ENCODE measurements around the gene MAF. TPM values are rescaled to one million over a fixed set of nuclear protein-coding genes. Genes with fewer than 3 reads are reported as not detected.

Gene MAF
- polyA plus RNA-seq, 1 donor (not counting 4 experiments of a cell fraction or from before 2014, with no cell fraction given): 8.2 TPM

DNA sequence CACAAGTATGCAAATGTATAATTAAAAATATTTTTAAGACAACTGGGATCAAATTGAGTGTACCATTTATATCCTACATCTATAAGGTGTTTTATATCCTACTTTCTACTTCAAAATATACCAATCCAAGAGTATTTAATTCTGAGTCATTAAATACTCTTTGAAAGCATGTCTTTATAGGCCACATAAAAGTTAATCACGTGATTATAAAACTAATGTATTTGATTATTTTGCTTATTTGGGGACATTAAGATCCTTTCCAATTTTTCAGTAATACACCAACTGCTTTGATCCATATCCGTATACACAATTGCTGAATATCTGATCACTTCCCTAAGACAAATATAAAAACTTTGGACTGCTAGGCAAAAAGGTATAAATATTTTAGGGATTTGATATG lies 26.6 kb upstream of the MAF start:
- Histone ChIP-seq H3K27me3 (ENCODE audit: control insufficient read depth, extremely low read depth, insufficient read depth, low read length) (peaks cover 6% of the 10 kb centered on the region), H4K20me1 (ENCODE audit: control insufficient read depth, extremely low read depth, insufficient read depth, low read length) (no peaks in the 10 kb centered on the region), H3K4me1 (ENCODE audit: control insufficient read depth, extremely low read depth, insufficient read depth, low read length) (peaks cover 12% of the 10 kb centered on the region), H3K9me3 (ENCODE audit: control insufficient read depth, low read depth, low read length) (no peaks in the 10 kb centered on the region), H3K4me3 (ENCODE audit: control insufficient read depth in 2 of 3, extremely low read depth in 1 of 3, insufficient read depth in 2 of 3, low read depth in 1 of 3, low read length in 3 of 3) (no peak overlapping the region), H3K4me2 (ENCODE audit: control insufficient read depth, extremely low read depth, insufficient read depth, low read depth, low read length) (no peak overlapping the region), H3K9me1 (ENCODE audit: control insufficient read depth, extremely low read depth, insufficient read depth, low read length) (no peaks in the 10 kb centered on the region), H3K79me2 (ENCODE audit: control insufficient read depth, insufficient read depth, low read length) (no peaks in the 10 kb centered on the region), H3K27ac (ENCODE audit: control insufficient read depth, insufficient read depth, low read length) (no peak overlapping the region), H3K36me3 (ENCODE audit: control insufficient read depth in 2 of 2, extremely low read depth in 1 of 2, insufficient read depth in 2 of 2, low read length in 2 of 2) (no peaks in the 10 kb centered on the region), H3K9ac (ENCODE audit: control insufficient read depth, extremely low read depth, insufficient read depth, low read length) (no peak overlapping the region), H2AFZ (ENCODE audit: control insufficient read depth, low read length) (no peak overlapping the region)
- DNase-seq (ENCODE audit: low read depth, low spot score) (no peak), FAIRE-seq (no peak)
- dilution Hi-C loops (cut with MboI; ENCODE audit: extremely low pct_ligation_motif_present, low sequenced_read_pairs): no loop called here
- TF ChIP-seq, protein P1, sequence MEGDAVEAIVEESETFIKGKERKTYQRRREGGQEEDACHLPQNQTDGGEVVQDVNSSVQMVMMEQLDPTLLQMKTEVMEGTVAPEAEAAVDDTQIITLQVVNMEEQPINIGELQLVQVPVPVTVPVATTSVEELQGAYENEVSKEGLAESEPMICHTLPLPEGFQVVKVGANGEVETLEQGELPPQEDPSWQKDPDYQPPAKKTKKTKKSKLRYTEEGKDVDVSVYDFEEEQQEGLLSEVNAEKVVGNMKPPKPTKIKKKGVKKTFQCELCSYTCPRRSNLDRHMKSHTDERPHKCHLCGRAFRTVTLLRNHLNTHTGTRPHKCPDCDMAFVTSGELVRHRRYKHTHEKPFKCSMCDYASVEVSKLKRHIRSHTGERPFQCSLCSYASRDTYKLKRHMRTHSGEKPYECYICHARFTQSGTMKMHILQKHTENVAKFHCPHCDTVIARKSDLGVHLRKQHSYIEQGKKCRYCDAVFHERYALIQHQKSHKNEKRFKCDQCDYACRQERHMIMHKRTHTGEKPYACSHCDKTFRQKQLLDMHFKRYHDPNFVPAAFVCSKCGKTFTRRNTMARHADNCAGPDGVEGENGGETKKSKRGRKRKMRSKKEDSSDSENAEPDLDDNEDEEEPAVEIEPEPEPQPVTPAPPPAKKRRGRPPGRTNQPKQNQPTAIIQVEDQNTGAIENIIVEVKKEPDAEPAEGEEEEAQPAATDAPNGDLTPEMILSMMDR (optimal IDR thresholded peaks at IDR 0.05 in 1 of 3, IDR thresholded peaks at IDR 0.05 in 1 of 3, conservative IDR thresholded peaks at IDR 0.05 in 1 of 3; ENCODE audit: extremely low read depth in 1 of 3, insufficient read depth in 2 of 3, low read length in 3 of 3): no peak
- TF ChIP-seq EZH2 (IDR thresholded peaks at IDR 0.05; ENCODE audit: low read length): no peak

DNA sequence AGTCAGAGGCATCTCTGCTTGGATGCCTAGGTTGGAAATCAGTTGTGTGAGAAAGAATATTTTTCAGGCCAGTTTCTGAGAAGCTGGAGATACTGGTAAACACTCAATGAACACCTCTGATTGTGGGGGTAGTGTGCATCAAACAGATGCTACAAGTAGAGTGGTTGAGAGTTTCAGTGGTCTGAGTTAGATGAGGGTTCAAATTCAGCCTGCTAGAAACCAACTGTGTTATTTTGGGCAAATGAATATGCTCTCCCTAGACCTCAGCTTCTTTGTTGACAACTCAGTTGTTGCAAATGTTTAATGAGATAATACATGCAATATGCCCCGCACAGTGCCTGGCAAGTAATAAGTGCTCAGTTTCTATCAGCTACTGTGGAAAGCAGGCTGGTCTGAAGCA lies 25.2 kb upstream of the MAF start:
- H3K9me1 ChIP-seq (ENCODE audit: control insufficient read depth, extremely low read depth, insufficient read depth, low read length): no peaks in the 10 kb centered on the region
- H3K9ac ChIP-seq (ENCODE audit: control insufficient read depth, extremely low read depth, insufficient read depth, low read length): no peak overlapping the region
- peaks cover 6% of the 10 kb centered on the region for H3K27me3 ChIP-seq (ENCODE audit: control insufficient read depth, extremely low read depth, insufficient read depth, low read length)
- DNase-seq (ENCODE audit: low read depth, low spot score): no peak
- H4K20me1 ChIP-seq (ENCODE audit: control insufficient read depth, extremely low read depth, insufficient read depth, low read length): no peaks in the 10 kb centered on the region
- TF ChIP-seq, protein P1 (optimal IDR thresholded peaks at IDR 0.05 in 1 of 3, IDR thresholded peaks at IDR 0.05 in 1 of 3, conservative IDR thresholded peaks at IDR 0.05 in 1 of 3; ENCODE audit: extremely low read depth in 1 of 3, insufficient read depth in 2 of 3, low read length in 3 of 3): no peak
- no peak for TF ChIP-seq EZH2 (IDR thresholded peaks at IDR 0.05; ENCODE audit: low read length)
- H3K4me2 ChIP-seq (ENCODE audit: control insufficient read depth, extremely low read depth, insufficient read depth, low read depth, low read length): no peak overlapping the region
- no peak for FAIRE-seq
- no peaks in the 10 kb centered on the region for H3K36me3 ChIP-seq (ENCODE audit: control insufficient read depth in 2 of 2, extremely low read depth in 1 of 2, insufficient read depth in 2 of 2, low read length in 2 of 2)
- no peaks in the 10 kb centered on the region for H3K79me2 ChIP-seq (ENCODE audit: control insufficient read depth, insufficient read depth, low read length)
- dilution Hi-C loops (cut with MboI; ENCODE audit: extremely low pct_ligation_motif_present, low sequenced_read_pairs): no loop called here
- no peak overlapping the region for H3K27ac ChIP-seq (ENCODE audit: control insufficient read depth, insufficient read depth, low read length)
- H2AFZ ChIP-seq (ENCODE audit: control insufficient read depth, low read length): no peak overlapping the region
- no peak overlapping the region for H3K4me3 ChIP-seq (ENCODE audit: control insufficient read depth in 2 of 3, extremely low read depth in 1 of 3, insufficient read depth in 2 of 3, low read depth in 1 of 3, low read length in 3 of 3)
- H3K9me3 ChIP-seq (ENCODE audit: control insufficient read depth, low read depth, low read length): no peaks in the 10 kb centered on the region
- H3K4me1 ChIP-seq (ENCODE audit: control insufficient read depth, extremely low read depth, insufficient read depth, low read length): peaks cover 11% of the 10 kb centered on the region
